GM12878 (cell line): ENCODE measurements around the gene KLF14. TPM values are rescaled to one million over a fixed set of nuclear protein-coding genes. Genes with fewer than 3 reads are reported as not detected.

Experiments
- ATAC-seq: fragments of 200-7000 bp; cut with Tn5 transposase; 3 replicates; pipeline ENCODE4 v1.9.1; 2020; ENCODE audit warnings: mild to moderate bottlenecking, moderate library complexity
- BruUV-seq: library from RNA; stranded (reverse); fragments of 400-500 nt; replicated peaks from 2 replicates; lab custom pipeline; 2021; lab: Mats Ljungman, UMichigan
- CTCF ChIA-PET: fragments of 300-600 bp; sonication (Branson Sonifier 250); formaldehyde crosslinking; extraction: SDS; loops from one replicate; lab custom pipeline; 2021; ENCODE audit warnings: inconsistent platforms; lab: Yijun Ruan, JAX
- POLR2A ChIA-PET: fragments of 350-600 bp; formaldehyde crosslinking; extraction: SDS; loops from one replicate; lab custom pipeline; 2021; ENCODE audit warnings: inconsistent platforms; lab: Charles Lee
- RAD21 ChIA-PET: fragments of 300-600 bp; sonication (Branson Sonifier 250); formaldehyde crosslinking; loops from one replicate; lab custom pipeline; 2023; ENCODE audit warnings: antibody characterized with exemption; ENCODE audit not compliant: unreplicated experiment; lab: Charles Lee
- SMC1A ChIA-PET: fragments of 300-600 bp; sonication (Branson Sonifier 250); formaldehyde crosslinking; loops from one replicate; lab custom pipeline; 2023; ENCODE audit not compliant: unreplicated experiment, uncharacterized antibody; lab: Charles Lee
- DNase-seq: peaks from one replicate; pipeline ENCODE4 v3.0.0-alpha.2; 2011; ENCODE audit warnings: low read depth, low spot score
- FAIRE-seq: peaks from 3 replicates; lab custom pipeline; 2011; peaks lifted over from hg19 to GRCh38; lab: Jason Lieb, UNC
- H2AFZ ChIP-seq: 2 replicates; pipeline ENCODE4 v1.6.0; 2011; ENCODE audit warnings: low read depth, low read length, control low read depth; ENCODE audit not compliant: control insufficient read depth
- H3K27ac ChIP-seq: 2 replicates; pipeline ENCODE4 v1.5.1; 2011; ENCODE audit warnings: control low read depth; ENCODE audit not compliant: control insufficient read depth, insufficient read depth
- H3K27me3 ChIP-seq, 2 experiments: replicated peaks in 1 of 2; 2 replicates each; pipeline versions ENCODE4 v1.6.0 to v1.6.1; 2011; ENCODE audit warnings: low read length in 1 of 2; ENCODE audit not compliant: control insufficient read depth in 2 of 2, insufficient read depth in 2 of 2
- H3K36me3 ChIP-seq, 2 experiments: 2 replicates each; pipeline ENCODE4 v1.5.1; 2011; ENCODE audit warnings: low read length in 1 of 2; ENCODE audit not compliant: control insufficient read depth in 2 of 2, insufficient read depth in 2 of 2
- H3K4me1 ChIP-seq: 2 replicates; pipeline ENCODE4 v1.6.1; 2011; ENCODE audit warnings: mild to moderate bottlenecking, low read length, moderate library complexity, mixed read lengths; ENCODE audit not compliant: control insufficient read depth, insufficient read depth
- H3K4me2 ChIP-seq: 2 replicates; pipeline ENCODE4 v1.6.0; 2011; ENCODE audit warnings: control low read depth; ENCODE audit not compliant: control insufficient read depth, insufficient read depth
- H3K4me3 ChIP-seq: fragments of 200-600 bp; sonication (generic); 2 replicates; pipeline ENCODE4 v1.5.1; 2016
- H3K79me2 ChIP-seq: 2 replicates; pipeline ENCODE4 v1.6.0; 2011; ENCODE audit warnings: low read length; ENCODE audit not compliant: control insufficient read depth, insufficient read depth
- H3K9ac ChIP-seq: 2 replicates; pipeline ENCODE4 v1.8.0; 2011; ENCODE audit warnings: low read length, control low read depth, mixed read lengths; ENCODE audit not compliant: control insufficient read depth, insufficient read depth
- H3K9me3 ChIP-seq: replicated peaks from 3 replicates; pipeline ENCODE4 v1.5.1; 2011; ENCODE audit warnings: mild to moderate bottlenecking, low read length; ENCODE audit not compliant: control insufficient read depth, insufficient read depth
- H4K20me1 ChIP-seq: 2 replicates; pipeline ENCODE4 v1.6.0; 2011; ENCODE audit not compliant: control insufficient read depth, insufficient read depth
- CBFB ChIP-seq: IDR thresholded peaks from 2 replicates; pipeline ENCODE4 v1.6.1; 2016; ENCODE audit warnings: antibody characterized with exemption, low read depth
- EP300 ChIP-seq, 2 experiments: fragments of 150-350 bp in 1 of 2; IDR thresholded peaks; 2 replicates each; pipeline ENCODE4 v1.6.1; 2011 to 2012; ENCODE audit warnings: low read depth in 2 of 2, low read length in 2 of 2, borderline replicate concordance in 1 of 2, improper control_type of control experiment in 1 of 2, inconsistent platforms in 1 of 2; ENCODE audit not compliant: control insufficient read depth in 1 of 2
- HSF1 ChIP-seq: fragments of 150-350 bp; IDR thresholded peaks from 2 replicates; pipeline ENCODE4 v1.6.1; 2014; ENCODE audit warnings: mild to moderate bottlenecking, low read depth, low read length
- MEF2A ChIP-seq: IDR thresholded peaks from 2 replicates; pipeline ENCODE4 v1.6.1; 2011; ENCODE audit warnings: low read depth, mild to moderate bottlenecking, low read length, moderate library complexity; ENCODE audit not compliant: insufficient read depth
- MYB ChIP-seq: fragments of 150-350 bp; IDR thresholded peaks from 2 replicates; pipeline ENCODE4 v1.6.1; 2014; ENCODE audit warnings: mild to moderate bottlenecking, low read depth, low read length, borderline replicate concordance
- NFYB ChIP-seq: IDR thresholded peaks from 2 replicates; pipeline ENCODE4 v1.6.1; 2011; ENCODE audit warnings: low read depth, mild to moderate bottlenecking, low read length, improper control_type of control experiment, moderate library complexity; ENCODE audit not compliant: insufficient read depth
- NR2C1 ChIP-seq: fragments of 450-650 bp; IDR thresholded peaks from 2 replicates; pipeline ENCODE4 v1.6.1; 2017; ENCODE audit warnings: antibody characterized with exemption, mild to moderate bottlenecking, moderate library complexity
- RCOR1 ChIP-seq: conservative IDR thresholded peaks from 2 replicates; pipeline ENCODE4 v1.6.1; 2012; ENCODE audit warnings: low read depth, low read length, improper control_type of control experiment
- RELB ChIP-seq: fragments of 450-650 bp; IDR thresholded peaks from 2 replicates; pipeline ENCODE4 v1.6.1; 2017; ENCODE audit warnings: low read depth, mild to moderate bottlenecking, moderate library complexity
- SKIL ChIP-seq: fragments of 450-650 bp; IDR thresholded peaks from 2 replicates; pipeline ENCODE4 v1.6.1; 2017; ENCODE audit warnings: mild to moderate bottlenecking, low read depth, inconsistent platforms; ENCODE audit not compliant: poor library complexity, severe bottlenecking
- STAT3 ChIP-seq: IDR thresholded peaks from 2 replicates; pipeline ENCODE4 v1.6.1; 2011; ENCODE audit warnings: low read depth, low read length, improper control_type of control experiment
- TCF3 ChIP-seq: IDR thresholded peaks from 2 replicates; pipeline ENCODE4 v1.6.1; 2012; ENCODE audit warnings: low read depth, mild to moderate bottlenecking, low read length, borderline replicate concordance; ENCODE audit not compliant: insufficient read depth
- USF1 ChIP-seq: IDR thresholded peaks from 2 replicates; pipeline ENCODE4 v1.6.1; 2011; ENCODE audit warnings: borderline replicate concordance, low read depth, mild to moderate bottlenecking, moderate library complexity, mixed read lengths, low read length; ENCODE audit not compliant: insufficient read depth; ENCODE audit errors: extremely low read length
- WGBS: methylation state at CpG from one replicate; pipeline ENCODE4 v1.1.6; 2016; ENCODE audit warnings: low lambda C conversion rate; ENCODE audit not compliant: insufficient replicate concordance, insufficient coverage; ENCODE audit errors: missing lambda C conversion rate; 5-methylcytosine and 5-hydroxymethylcytosine counted together
- in situ Hi-C: fragments of 300-500 bp; cut with MboI; formaldehyde crosslinking; loops from 9 replicates; pipeline ENCODE4 v1.14.3; 2018; ENCODE audit warnings: mixed read lengths
- intact Hi-C: fragments of 100-400 bp; cut with micrococcal nuclease; formaldehyde crosslinking; loops from one replicate; pipeline ENCODE4 v1.14.2; 2022; ENCODE audit not compliant: unreplicated experiment
- polyA plus RNA-seq, 11 experiments: library from polyadenylated mRNA; depleted of rRNA in 4 of 11; unstranded in 6 of 11; stranded (reverse) in 5 of 11; fragments of >200 nt; fragmentation: Nextera tagmentation in 4 of 11; fragmentation: Illumina TruSeq in 1 of 11; extraction: Ambion mirVana in 4 of 11; extraction: Trizol in 1 of 11; gene quantifications; 1 replicate in 1 of 11; 2 replicates in 10 of 11; pipeline versions ENCODE4 v1.2.1 to v1.2.3, GENCODE V29; 2011 to 2016; ENCODE audit warnings: inconsistent platforms in 2 of 11, missing spikeins in 2 of 11, low read depth in 1 of 11
- total RNA-seq, 4 experiments: library from RNA; depleted of rRNA in 3 of 4; stranded (reverse); fragments of >200 nt in 3 of 4; fragmentation: Illumina TruSeq in 1 of 4; extraction: Trizol in 1 of 4; gene quantifications; 2 replicates each; pipeline versions ENCODE4 v1.2.1 to v1.2.3, GENCODE V29; 2013 to 2021
- TF ChIP-seq, protein P1 (sequence below): fragments of 450-650 bp; IDR thresholded peaks from 2 replicates; pipeline ENCODE4 v1.6.1; 2018; ENCODE audit warnings: borderline replicate concordance, mild to moderate bottlenecking; ENCODE audit not compliant: partially characterized antibody

KLF14 gene
- total and polyA plus RNA-seq, 10 of the 15 experiments (the other 5 are each of a cell fraction or from before 2014, with no cell fraction given): 0.06 TPM; not detected in 9

- WGBS: 48% methylated on average over 2 of the region's 2 CpGs
- FAIRE-seq: no peak
- BruUV-seq: no TSS peak
- no peak for DNase-seq
- ATAC-seq: no peak
- intact Hi-C loops (no loop called here), in situ Hi-C loops (no loop called here)
- no peaks in the 10 kb centered on the region for H4K20me1 ChIP-seq
- H3K27ac ChIP-seq: no peak overlapping the region
- H3K79me2 ChIP-seq: no peaks in the 10 kb centered on the region
- RAD21 ChIA-PET: no interaction called here
- no peak overlapping the region for H3K4me3 ChIP-seq
- SMC1A ChIA-PET: no interaction called here
- CTCF ChIA-PET: interaction anchor here (1.2 kb wide), 1 partner anchor 585 kb away, joined by 3 read pairs; no protein-coding TSS in a partner anchor
- H3K36me3 ChIP-seq: no peaks in the 10 kb centered on the region
- no peak overlapping the region for H3K4me2 ChIP-seq
- H3K4me1 ChIP-seq: no peaks in the 10 kb centered on the region
- no peaks in the 10 kb centered on the region for H3K9me3 ChIP-seq
- no peak overlapping the region for H3K9ac ChIP-seq
- POLR2A ChIA-PET: no interaction called here
- no peaks in the 10 kb centered on the region; a peak in 1 of 4 replicates for H3K27me3 ChIP-seq
- no peak overlapping the region for H2AFZ ChIP-seq
- TF ChIP-seq MYB (no peak), RELB (no peak), SKIL (no peak), CBFB (no peak), STAT3 (no peak), NR2C1 (no peak), EP300 (IDR thresholded peaks at IDR 0.05; ENCODE audit: borderline replicate concordance in 1 of 2, control insufficient read depth in 1 of 2, low read depth in 2 of 2, low read length in 2 of 2) (no peak), RCOR1 (no peak), MEF2A (no peak), NFYB (no peak), USF1 (no peak), TCF3 (no peak), HSF1 (no peak)
- TF ChIP-seq, protein P1, sequence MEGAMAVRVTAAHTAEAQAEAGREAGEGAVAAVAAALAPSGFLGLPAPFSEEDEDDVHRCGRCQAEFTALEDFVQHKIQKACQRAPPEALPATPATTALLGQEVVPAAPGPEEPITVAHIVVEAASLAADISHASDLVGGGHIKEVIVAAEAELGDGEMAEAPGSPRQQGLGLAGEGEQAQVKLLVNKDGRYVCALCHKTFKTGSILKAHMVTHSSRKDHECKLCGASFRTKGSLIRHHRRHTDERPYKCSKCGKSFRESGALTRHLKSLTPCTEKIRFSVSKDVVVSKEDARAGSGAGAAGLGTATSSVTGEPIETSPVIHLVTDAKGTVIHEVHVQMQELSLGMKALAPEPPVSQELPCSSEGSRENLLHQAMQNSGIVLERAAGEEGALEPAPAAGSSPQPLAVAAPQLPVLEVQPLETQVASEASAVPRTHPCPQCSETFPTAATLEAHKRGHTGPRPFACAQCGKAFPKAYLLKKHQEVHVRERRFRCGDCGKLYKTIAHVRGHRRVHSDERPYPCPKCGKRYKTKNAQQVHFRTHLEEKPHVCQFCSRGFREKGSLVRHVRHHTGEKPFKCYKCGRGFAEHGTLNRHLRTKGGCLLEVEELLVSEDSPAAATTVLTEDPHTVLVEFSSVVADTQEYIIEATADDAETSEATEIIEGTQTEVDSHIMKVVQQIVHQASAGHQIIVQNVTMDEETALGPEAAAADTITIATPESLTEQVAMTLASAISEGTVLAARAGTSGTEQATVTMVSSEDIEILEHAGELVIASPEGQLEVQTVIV: no peak
These were observed 43.4 kb upstream of the KLF14 start for GRCh38 chr7:130777426-130777825.
